Natural killer cell (primary cell): Measurements from ENCODE around the gene OR52K2. TPM values are rescaled to one million over a fixed set of nuclear protein-coding genes. Genes with fewer than 3 reads are reported as not detected.
A peak's percentile ranks its signal among the peaks of the same experiment; 100 is the strongest.

Experiments
- ATAC-seq, 3 donors: fragments of 150-1000 bp in 2 of 3; fragments of 200-7000 bp in 1 of 3; cut with Tn5 transposase; 1 replicate in 1 of 3; 2 replicates in 2 of 3; pipeline ENCODE4 v1.10.0; 2021; ENCODE audit warnings: mild to moderate bottlenecking in 2 of 3, moderate library complexity in 2 of 3
- DNase-seq, 2 donors: peaks; one replicate each; pipeline versions ENCODE4 v3.0.0 to v3.0.0-alpha.2; 2013 to 2021; ENCODE audit warnings: mixed read lengths in 1 of 2
- H3K27ac ChIP-seq: one replicate; pipeline ENCODE4 v1.5.1; 2013; ENCODE audit warnings: mild to moderate bottlenecking, low read length
- H3K27me3 ChIP-seq: one replicate; pipeline ENCODE4 v1.6.1; 2013; ENCODE audit warnings: low read length; ENCODE audit not compliant: control insufficient read depth, insufficient read depth
- H3K36me3 ChIP-seq: one replicate; pipeline ENCODE4 v1.6.1; 2013; ENCODE audit warnings: low read length; ENCODE audit not compliant: control insufficient read depth, insufficient read depth
- H3K4me1 ChIP-seq: one replicate; pipeline ENCODE4 v1.6.1; 2013; ENCODE audit warnings: low read length; ENCODE audit not compliant: control insufficient read depth, insufficient read depth
- H3K4me3 ChIP-seq: one replicate; pipeline ENCODE4 v1.5.1; 2013; ENCODE audit warnings: low read length
- H3K9me3 ChIP-seq: one replicate; pipeline ENCODE4 v1.6.1; 2013; ENCODE audit warnings: low read length; ENCODE audit not compliant: control insufficient read depth, insufficient read depth
- H3K27ac Mint-ChIP-seq, 2 donors: one replicate each; pipeline ENCODE4 v1.8.0; 2022; ENCODE audit warnings: mild to moderate bottlenecking in 2 of 2, mixed read lengths in 2 of 2, moderate library complexity in 1 of 2
- H3K27me3 Mint-ChIP-seq, 2 donors: one replicate each; pipeline ENCODE4 v1.8.0; 2022; ENCODE audit warnings: low read depth in 2 of 2, mixed read lengths in 2 of 2
- H3K36me3 Mint-ChIP-seq: one replicate; pipeline ENCODE4 v1.8.0; 2022; ENCODE audit warnings: mixed read lengths
- H3K4me1 Mint-ChIP-seq, 2 donors: one replicate each; pipeline ENCODE4 v1.8.0; 2022; ENCODE audit warnings: mixed read lengths in 2 of 2
- H3K4me3 Mint-ChIP-seq: one replicate; pipeline ENCODE4 v1.8.0; 2022; ENCODE audit warnings: mild to moderate bottlenecking, moderate library complexity, mixed read lengths
- H3K9me3 Mint-ChIP-seq, 2 donors: one replicate each; pipeline ENCODE4 v1.8.0; 2022; ENCODE audit warnings: mixed read lengths in 2 of 2
- WGBS: methylation state at CpG from one replicate; pipeline ENCODE4 v1.1.7; 2013; ENCODE audit warnings: missing lambda C conversion rate; ENCODE audit not compliant: insufficient coverage; 5-methylcytosine and 5-hydroxymethylcytosine counted together
- intact Hi-C: fragments of 100-400 bp; cut with micrococcal nuclease; formaldehyde crosslinking; loops from one replicate; pipeline ENCODE4 v1.14.2; 2022
- total RNA-seq, 4 donors: library from RNA; stranded (reverse); fragments of 120-200 nt in 1 of 4; gene quantifications; one replicate each; pipeline versions ENCODE4 v1.2.3 to v1.2.4, GENCODE V29; 2013 to 2022
- TF ChIP-seq, protein P1 (sequence below): fragments of 200-600 bp; IDR thresholded peaks from one replicate; pipeline ENCODE4 v1.8.0; 2022; ENCODE audit warnings: antibody characterized with exemption

The OR52K2 gene
- total RNA-seq, 3 donors from 2014 or later (not counting 1 experiment from before 2014, with no cell fraction given): not detected

DNA sequence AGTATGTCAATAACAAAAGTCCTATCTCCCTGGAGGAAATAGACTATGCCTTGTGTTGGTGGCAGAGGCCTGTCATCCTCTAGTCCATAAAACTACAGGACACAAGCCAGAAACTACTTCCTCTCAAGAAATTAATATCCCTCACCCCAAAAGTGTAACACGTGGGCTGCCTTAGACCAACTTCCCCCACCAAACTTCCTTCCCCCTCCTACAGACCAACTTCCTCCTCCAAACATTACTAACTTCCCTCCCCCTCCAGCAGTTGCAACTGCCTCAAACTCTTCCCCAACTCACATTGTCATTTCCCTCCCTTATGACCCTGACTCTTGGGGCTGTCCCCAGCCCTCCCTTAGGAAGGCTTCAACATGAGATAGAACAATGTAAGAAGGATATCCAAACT lies 6.3 kb downstream of the OR52K2 start:
- Histone ChIP-seq H3K4me3 (no peak overlapping the region), H3K9me3 (no peaks in the 10 kb centered on the region), H3K27me3 (no peaks in the 10 kb centered on the region), H3K27ac (no peak overlapping the region), H3K4me1 (no peaks in the 10 kb centered on the region), H3K36me3 (no peaks in the 10 kb centered on the region)
- ATAC-seq (peak in 2 of 3 donors; percentile 41 to 64), DNase-seq (peak in 1 of 2 donors; percentile 3)
- TF ChIP-seq, protein P1, sequence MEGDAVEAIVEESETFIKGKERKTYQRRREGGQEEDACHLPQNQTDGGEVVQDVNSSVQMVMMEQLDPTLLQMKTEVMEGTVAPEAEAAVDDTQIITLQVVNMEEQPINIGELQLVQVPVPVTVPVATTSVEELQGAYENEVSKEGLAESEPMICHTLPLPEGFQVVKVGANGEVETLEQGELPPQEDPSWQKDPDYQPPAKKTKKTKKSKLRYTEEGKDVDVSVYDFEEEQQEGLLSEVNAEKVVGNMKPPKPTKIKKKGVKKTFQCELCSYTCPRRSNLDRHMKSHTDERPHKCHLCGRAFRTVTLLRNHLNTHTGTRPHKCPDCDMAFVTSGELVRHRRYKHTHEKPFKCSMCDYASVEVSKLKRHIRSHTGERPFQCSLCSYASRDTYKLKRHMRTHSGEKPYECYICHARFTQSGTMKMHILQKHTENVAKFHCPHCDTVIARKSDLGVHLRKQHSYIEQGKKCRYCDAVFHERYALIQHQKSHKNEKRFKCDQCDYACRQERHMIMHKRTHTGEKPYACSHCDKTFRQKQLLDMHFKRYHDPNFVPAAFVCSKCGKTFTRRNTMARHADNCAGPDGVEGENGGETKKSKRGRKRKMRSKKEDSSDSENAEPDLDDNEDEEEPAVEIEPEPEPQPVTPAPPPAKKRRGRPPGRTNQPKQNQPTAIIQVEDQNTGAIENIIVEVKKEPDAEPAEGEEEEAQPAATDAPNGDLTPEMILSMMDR: no peak
- 0% methylated on average over 1 of the region's 1 CpG for WGBS
- H3K4me3 Mint-ChIP-seq: no peak overlapping the region
- H3K4me1 Mint-ChIP-seq: peaks cover 6% of the 10 kb centered on the region in 2 donors
- no peaks in the 10 kb centered on the region for H3K36me3 Mint-ChIP-seq
- H3K27ac Mint-ChIP-seq: no peak overlapping the region
- intact Hi-C loops: no loop called here
- peaks cover 11 to 49% of the 10 kb centered on the region in 2 donors for H3K27me3 Mint-ChIP-seq
- peaks cover 0 to 2% of the 10 kb centered on the region in 2 donors for H3K9me3 Mint-ChIP-seq

DNA sequence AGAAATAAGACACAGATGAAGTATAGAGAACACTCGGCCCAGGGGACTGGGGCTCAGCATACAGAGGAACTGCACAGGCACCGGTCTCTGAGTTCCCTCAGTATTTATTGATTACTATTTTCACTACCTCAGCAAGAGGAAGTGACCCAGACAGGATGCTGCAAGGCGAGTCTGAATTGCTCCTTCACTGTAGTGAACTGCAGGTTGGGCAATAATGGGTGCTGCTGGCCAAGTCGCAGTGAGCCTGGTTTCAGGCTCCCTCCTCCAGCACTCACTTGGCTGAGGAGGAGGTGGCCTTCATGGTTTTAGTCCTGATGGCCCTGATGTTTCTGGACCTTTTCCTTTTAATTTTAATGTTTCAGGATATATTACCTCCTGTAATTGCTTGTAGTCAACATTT lies 10.4 kb downstream of the OR52K2 start:
- Histone ChIP-seq H3K27ac (no peak overlapping the region), H3K4me1 (no peaks in the 10 kb centered on the region), H3K36me3 (no peaks in the 10 kb centered on the region), H3K4me3 (no peak overlapping the region), H3K9me3 (peaks cover 3% of the 10 kb centered on the region), H3K27me3 (no peaks in the 10 kb centered on the region)
- DNase-seq (peak in 1 of 2 donors; percentile 6), ATAC-seq (no peak)
- Mint-ChIP-seq H3K36me3 (no peaks in the 10 kb centered on the region), H3K9me3 (peaks cover 0 to 2% of the 10 kb centered on the region in 2 donors), H3K4me3 (no peak overlapping the region), H3K27ac (no peak overlapping the region), H3K4me1 (peaks cover 6% of the 10 kb centered on the region in 2 donors), H3K27me3 (peaks cover 21 to 71% of the 10 kb centered on the region in 2 donors)
- TF ChIP-seq, protein P1: no peak
- intact Hi-C loops: no loop called here
- 59% methylated on average over 4 of the region's 4 CpGs for WGBS

- intact Hi-C loops: no loop called here
- Histone ChIP-seq H3K4me3 (no peak overlapping the region), H3K36me3 (no peaks in the 10 kb centered on the region), H3K27ac (no peak overlapping the region), H3K4me1 (no peaks in the 10 kb centered on the region), H3K27me3 (no peaks in the 10 kb centered on the region), H3K9me3 (peaks cover 5% of the 10 kb centered on the region)
- no peak overlapping the region for H3K27ac Mint-ChIP-seq
- no peak overlapping the region for H3K4me3 Mint-ChIP-seq
- TF ChIP-seq, protein P1: no peak
- ATAC-seq: no peak
- WGBS: 97% methylated on average over 3 of the region's 4 CpGs
- peaks cover 25 to 76% of the 10 kb centered on the region in 2 donors for H3K27me3 Mint-ChIP-seq
- peaks cover 6% of the 10 kb centered on the region in 2 donors for H3K4me1 Mint-ChIP-seq
- peaks cover 2 to 4% of the 10 kb centered on the region in 2 donors for H3K9me3 Mint-ChIP-seq
- no peak for DNase-seq
- H3K36me3 Mint-ChIP-seq: no peaks in the 10 kb centered on the region
Observed at GRCh38 chr11:4460151-4460550, 11.1 kb downstream of the OR52K2 start.
